C4-2B (cell line): ENCODE measurements around the gene LVRN.

Source experiments
- CTCF ChIP-seq: fragments of 450-650 bp; conservative IDR thresholded peaks from 2 replicates; pipeline ENCODE4 v1.5.1; 2017; ENCODE audit warnings: mild to moderate bottlenecking
- ZFX ChIP-seq: fragments of 450-650 bp; IDR thresholded peaks from 2 replicates; pipeline ENCODE4 v1.6.1; 2017

GRCh38 chr5:115936031-115936430, 26.2 kb upstream of the LVRN start:
- no peak for TF ChIP-seq CTCF
- TF ChIP-seq ZFX, result no peak
